Left lung (tissue), 10 donors: ENCODE measurements around the gene ZNF746. TPM values are rescaled to one million over a fixed set of nuclear protein-coding genes. Genes with fewer than 3 reads are reported as not detected.

Experiments used
- ATAC-seq: fragments of 200-7000 bp; cut with Tn5 transposase; one replicate; pipeline ENCODE4 v1.9.1; 2020; ENCODE audit warnings: moderate library complexity
- DNase-seq, 4 donors: peaks; one replicate each; pipeline ENCODE4 v3.0.0-alpha.2; 2013 to 2020
- H3K27ac ChIP-seq, 2 donors: fragments of 200-600 bp; sonication (generic) in 1 of 2; one replicate each; pipeline versions ENCODE4 v1.5.0 to v1.8.0; 2020 to 2021
- H3K27me3 ChIP-seq, 2 donors: fragments of 200-600 bp; sonication (generic) in 1 of 2; one replicate each; pipeline versions ENCODE4 v1.5.0 to v1.8.0; 2020 to 2021
- H3K36me3 ChIP-seq, 2 donors: fragments of 200-600 bp; sonication (generic) in 1 of 2; one replicate each; pipeline versions ENCODE4 v1.5.0 to v1.8.0; 2020 to 2021
- H3K4me1 ChIP-seq, 2 donors: fragments of 200-600 bp; one replicate each; pipeline ENCODE4 v1.8.0; 2021
- H3K4me3 ChIP-seq, 2 donors: fragments of 200-600 bp; sonication (generic) in 1 of 2; one replicate each; pipeline versions ENCODE4 v1.5.0 to v1.8.0; 2020 to 2021; ENCODE audit warnings: mild to moderate bottlenecking in 1 of 2
- H3K9me3 ChIP-seq, 2 donors: fragments of 200-600 bp; sonication (generic) in 1 of 2; one replicate each; pipeline versions ENCODE4 v1.5.0 to v1.8.0; 2020 to 2021
- intact Hi-C, 2 donors: fragments of 100-400 bp; cut with DNase I; formaldehyde crosslinking; loops; one replicate each; pipeline versions ENCODE4 v1.11.2 to v1.14.2; 2022
- polyA plus RNA-seq, 6 donors: library from polyadenylated mRNA; unstranded; fragments of 120-200 nt; gene quantifications; one replicate each; pipeline ENCODE4 v1.2.1, GENCODE V29; 2013; ENCODE audit not compliant: insufficient read length in 6 of 6
- total RNA-seq, 2 donors: library from RNA; stranded (reverse); fragmentation: NEBNext Ultra II Directional; extraction: Animal tissue kit (Norgen Biotek cat#: 25700); gene quantifications; one replicate each; pipeline ENCODE4 v1.2.1, GENCODE V29; 2021
- TF ChIP-seq, protein P1 (sequence below), 2 donors: fragments of 200-600 bp; sonication (generic) in 1 of 2; IDR thresholded peaks; one replicate each; pipeline versions ENCODE4 v1.5.0 to v1.8.0; 2021; ENCODE audit warnings: antibody characterized with exemption in 2 of 2
- donor health status: DM: no; HTN: yes; CAD: no.
- donor health status: DM: no; HTN: no; CAD: no.

ZNF746 gene
- total and polyA plus RNA-seq, 8 donors, result 13.4 to 22.9 (median 15.8) TPM

DNA sequence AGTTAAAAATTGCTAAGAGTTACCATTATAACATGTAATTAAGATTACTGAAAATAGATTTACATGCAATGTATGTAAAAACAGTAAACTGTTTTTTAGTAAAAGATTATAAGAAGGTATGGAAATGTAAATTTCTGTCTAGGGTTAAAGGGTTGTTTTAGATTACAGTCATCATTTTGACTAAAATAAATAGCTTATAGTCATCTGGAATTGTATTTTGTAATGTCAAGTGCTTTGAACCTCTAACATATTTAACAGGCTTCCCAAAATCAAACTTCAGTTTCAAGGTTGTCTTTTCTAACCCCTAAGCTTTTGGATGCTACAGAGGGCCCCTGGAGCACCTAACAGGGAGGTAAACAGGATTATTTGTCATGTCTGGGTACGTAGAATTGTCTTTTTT, 35.0 kb upstream of the ZNF746 start:
- TF ChIP-seq, protein P1, sequence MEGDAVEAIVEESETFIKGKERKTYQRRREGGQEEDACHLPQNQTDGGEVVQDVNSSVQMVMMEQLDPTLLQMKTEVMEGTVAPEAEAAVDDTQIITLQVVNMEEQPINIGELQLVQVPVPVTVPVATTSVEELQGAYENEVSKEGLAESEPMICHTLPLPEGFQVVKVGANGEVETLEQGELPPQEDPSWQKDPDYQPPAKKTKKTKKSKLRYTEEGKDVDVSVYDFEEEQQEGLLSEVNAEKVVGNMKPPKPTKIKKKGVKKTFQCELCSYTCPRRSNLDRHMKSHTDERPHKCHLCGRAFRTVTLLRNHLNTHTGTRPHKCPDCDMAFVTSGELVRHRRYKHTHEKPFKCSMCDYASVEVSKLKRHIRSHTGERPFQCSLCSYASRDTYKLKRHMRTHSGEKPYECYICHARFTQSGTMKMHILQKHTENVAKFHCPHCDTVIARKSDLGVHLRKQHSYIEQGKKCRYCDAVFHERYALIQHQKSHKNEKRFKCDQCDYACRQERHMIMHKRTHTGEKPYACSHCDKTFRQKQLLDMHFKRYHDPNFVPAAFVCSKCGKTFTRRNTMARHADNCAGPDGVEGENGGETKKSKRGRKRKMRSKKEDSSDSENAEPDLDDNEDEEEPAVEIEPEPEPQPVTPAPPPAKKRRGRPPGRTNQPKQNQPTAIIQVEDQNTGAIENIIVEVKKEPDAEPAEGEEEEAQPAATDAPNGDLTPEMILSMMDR (IDR thresholded peaks at IDR 0.05), result no peak
- H3K27ac ChIP-seq, result no peak overlapping the region
- H3K9me3 ChIP-seq, result peaks cover 12 to 75% of the 10 kb centered on the region in 2 donors
- ATAC-seq (no peak), DNase-seq (no peak)
- H3K4me1 ChIP-seq, result no peaks in the 10 kb centered on the region
- no peaks in the 10 kb centered on the region for H3K27me3 ChIP-seq
- H3K4me3 ChIP-seq, result no peak overlapping the region
- no peaks in the 10 kb centered on the region for H3K36me3 ChIP-seq
- intact Hi-C loops, result no loop called here

DNA sequence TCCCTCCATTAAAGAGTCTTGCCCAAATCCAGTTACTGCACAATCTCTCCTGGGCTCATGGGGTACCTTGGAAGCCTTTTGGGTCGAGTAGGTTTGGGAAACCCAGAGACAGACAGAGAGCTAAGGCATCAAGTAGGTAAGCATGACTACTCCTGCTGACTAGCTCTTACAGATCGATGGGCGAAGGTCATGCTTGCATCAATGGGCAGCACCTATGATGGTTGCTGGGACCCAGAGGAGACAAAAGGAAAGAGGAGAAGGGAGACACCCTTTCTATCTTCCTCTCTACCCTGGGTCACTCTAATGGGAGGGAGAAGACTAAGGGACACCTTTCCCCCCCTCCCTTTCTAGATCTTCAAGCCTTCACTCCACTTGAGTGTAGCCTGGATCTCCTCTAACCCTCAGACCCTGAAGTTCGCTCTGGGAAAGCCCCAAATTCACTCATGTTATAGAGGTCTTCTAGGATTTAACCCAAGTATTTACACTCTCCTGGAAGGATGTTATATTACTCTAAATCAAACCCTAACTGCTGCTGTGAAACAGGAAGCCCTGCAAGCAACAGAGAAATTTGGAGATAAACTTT, 31.6 kb upstream of the ZNF746 start:
- H3K27ac ChIP-seq, result no peak overlapping the region
- H3K4me1 ChIP-seq, result no peaks in the 10 kb centered on the region
- H3K9me3 ChIP-seq, result peaks cover 12 to 89% of the 10 kb centered on the region in 2 donors
- H3K4me3 ChIP-seq, result no peak overlapping the region
- TF ChIP-seq, protein P1 (IDR thresholded peaks at IDR 0.05), result no peak
- H3K27me3 ChIP-seq, result no peaks in the 10 kb centered on the region
- no peaks in the 10 kb centered on the region for H3K36me3 ChIP-seq
- ATAC-seq (no peak), DNase-seq (no peak)
- intact Hi-C loops, result no loop called here

DNA sequence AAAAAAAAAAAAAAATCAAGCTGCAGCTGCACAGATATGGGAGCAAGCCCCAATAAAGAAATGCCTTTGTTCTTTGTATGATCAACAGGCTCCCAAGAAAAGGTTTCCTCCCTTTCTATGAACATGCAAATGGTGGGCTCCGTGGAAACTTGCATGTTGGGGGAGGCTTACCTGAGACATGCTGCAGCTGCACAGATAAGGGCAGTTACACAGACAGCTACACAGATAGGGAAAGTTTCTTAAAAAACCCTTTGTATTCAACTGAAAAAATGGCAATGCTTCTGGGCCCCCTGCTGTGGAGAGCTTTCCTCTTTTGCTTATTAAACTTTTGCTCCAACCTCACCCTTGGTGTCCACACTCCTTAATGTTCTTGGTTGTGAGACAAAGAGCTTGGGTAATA, 29.8 kb upstream of the ZNF746 start:
- Histone ChIP-seq H3K4me1 (no peaks in the 10 kb centered on the region), H3K4me3 (no peak overlapping the region), H3K36me3 (no peaks in the 10 kb centered on the region), H3K27ac (no peak overlapping the region), H3K27me3 (no peaks in the 10 kb centered on the region), H3K9me3 (peaks cover 12 to 70% of the 10 kb centered on the region in 2 donors)
- intact Hi-C loops, result no loop called here
- ATAC-seq (no peak), DNase-seq (no peak)
- TF ChIP-seq, protein P1 (IDR thresholded peaks at IDR 0.05), result no peak

GRCh38 chr7:149525280-149525679, 27.7 kb upstream of the ZNF746 start:
- intact Hi-C loops, result no loop called here
- peaks cover 4 to 49% of the 10 kb centered on the region in 2 donors for H3K9me3 ChIP-seq
- H3K27ac ChIP-seq, result no peak overlapping the region
- TF ChIP-seq, protein P1 (IDR thresholded peaks at IDR 0.05), result no peak
- H3K4me3 ChIP-seq, result no peak overlapping the region
- no peaks in the 10 kb centered on the region for H3K4me1 ChIP-seq
- H3K27me3 ChIP-seq, result no peaks in the 10 kb centered on the region
- ATAC-seq, result no peak
- DNase-seq, result no peak
- no peaks in the 10 kb centered on the region for H3K36me3 ChIP-seq

GRCh38 chr7:149524394-149524793, 26.8 kb upstream of the ZNF746 start:
- H3K4me1 ChIP-seq, result no peaks in the 10 kb centered on the region
- H3K27me3 ChIP-seq, result no peaks in the 10 kb centered on the region
- H3K36me3 ChIP-seq, result no peaks in the 10 kb centered on the region
- DNase-seq (no peak), ATAC-seq (no peak)
- peaks cover 0 to 40% of the 10 kb centered on the region in 2 donors for H3K9me3 ChIP-seq
- intact Hi-C loops, result no loop called here
- TF ChIP-seq, protein P1 (IDR thresholded peaks at IDR 0.05), result no peak
- H3K27ac ChIP-seq, result no peak overlapping the region
- H3K4me3 ChIP-seq, result no peak overlapping the region
